Activated T-cell treated with anti-CD3 and anti-CD28 coated beads for 48 hours (primary cell): ENCODE measurements around the gene CSMD2.

Source experiments
- DNase-seq: peaks from one replicate; pipeline ENCODE4 v3.0.0-alpha.2; 2020; ENCODE audit warnings: low read depth

CSMD2 gene

GRCh38 chr1:33899746-33900145, 265.3 kb downstream of the CSMD2 start:
- DNase-seq, result no peak

DNA sequence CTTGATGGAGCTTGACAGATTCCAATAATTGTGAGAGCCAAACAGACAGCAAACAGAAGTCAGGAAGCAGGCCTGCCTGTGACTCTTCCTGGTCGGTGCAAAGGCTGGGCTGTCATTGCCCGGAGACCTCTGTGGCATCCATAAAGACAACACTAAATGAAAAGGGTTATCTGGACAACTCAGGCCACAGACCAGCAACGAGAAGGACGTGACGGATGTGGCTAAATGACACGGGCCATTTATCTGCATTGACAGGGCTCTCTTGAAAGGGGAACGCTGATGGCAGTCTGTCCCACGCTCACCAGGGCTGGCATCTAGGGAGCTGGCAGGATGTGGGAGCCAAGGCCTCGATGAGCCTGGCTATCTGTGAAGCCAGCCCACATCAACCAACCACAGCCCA, 266.1 kb downstream of the CSMD2 start:
- no peak for DNase-seq

- no peak for DNase-seq
These were observed 266.6 kb downstream of the CSMD2 start for GRCh38 chr1:33898406-33898805.

DNA sequence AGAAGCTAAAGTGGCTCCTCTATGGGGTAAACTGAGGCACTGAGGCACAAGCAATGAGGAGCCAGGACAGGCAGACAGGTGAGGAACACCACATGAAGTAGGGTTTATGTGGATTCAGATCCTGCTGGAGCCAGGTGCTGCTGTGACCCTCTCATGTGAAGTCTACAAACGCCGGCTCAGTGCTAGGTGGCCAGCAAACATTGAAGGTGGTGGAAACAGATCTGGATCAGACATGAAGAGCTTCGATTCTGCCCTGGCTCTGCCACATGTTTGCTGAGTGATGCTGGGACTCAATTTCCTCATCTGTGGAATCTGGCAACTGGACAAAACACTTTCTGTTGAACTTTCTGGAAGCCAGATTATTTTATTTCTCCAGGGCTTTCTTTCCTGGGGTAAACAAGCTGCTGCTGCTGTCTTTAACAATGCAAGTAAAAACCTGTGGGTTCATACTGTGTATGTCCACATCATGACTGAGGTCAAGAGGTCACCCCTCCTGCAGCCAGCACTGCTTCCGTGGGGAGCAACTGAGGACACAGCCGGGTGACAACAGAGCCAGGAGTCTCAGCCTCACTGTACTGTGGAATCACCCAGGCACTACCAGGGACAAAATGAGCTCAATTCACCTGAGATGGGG, 267.8 kb downstream of the CSMD2 start:
- no peak for DNase-seq

DNA sequence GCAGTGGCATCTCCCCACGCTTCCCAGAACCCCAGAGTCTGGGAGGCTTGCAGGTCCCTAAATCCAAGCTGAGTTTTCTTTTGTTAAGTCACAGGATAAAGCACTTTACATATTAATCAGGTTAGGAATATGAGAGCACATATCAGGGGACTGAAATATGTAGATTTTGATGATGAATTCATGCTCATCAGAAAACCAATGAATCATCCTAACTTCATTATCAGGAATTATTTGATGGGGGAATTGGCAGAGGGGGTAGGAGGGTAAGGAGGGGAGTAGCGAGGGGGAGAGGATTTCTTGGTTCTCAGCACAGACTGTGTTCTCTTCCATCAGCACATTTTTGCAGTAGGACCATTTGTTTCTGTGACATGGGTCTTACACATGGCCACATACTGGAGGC, 269.1 kb downstream of the CSMD2 start:
- no peak for DNase-seq

GRCh38 chr1:33895396-33895795, 269.6 kb downstream of the CSMD2 start:
- DNase-seq, result no peak

- no peak for DNase-seq
These were observed 271.7 kb downstream of the CSMD2 start for GRCh38 chr1:33893147-33893830.

GRCh38 chr1:33886496-33886895, 278.5 kb downstream of the CSMD2 start:
- no peak for DNase-seq

- DNase-seq, result no peak
These were observed 284.7 kb downstream of the CSMD2 start for GRCh38 chr1:33880305-33880704.

GRCh38 chr1:33878392-33878791, 286.6 kb downstream of the CSMD2 start:
- DNase-seq, result no peak

GRCh38 chr1:33876970-33877650, 287.9 kb downstream of the CSMD2 start:
- no peak for DNase-seq

GRCh38 chr1:33875862-33876261, 289.2 kb downstream of the CSMD2 start:
- no peak for DNase-seq

- no peak for DNase-seq
These were observed 290.4 kb downstream of the CSMD2 start for GRCh38 chr1:33874636-33875035.

DNA sequence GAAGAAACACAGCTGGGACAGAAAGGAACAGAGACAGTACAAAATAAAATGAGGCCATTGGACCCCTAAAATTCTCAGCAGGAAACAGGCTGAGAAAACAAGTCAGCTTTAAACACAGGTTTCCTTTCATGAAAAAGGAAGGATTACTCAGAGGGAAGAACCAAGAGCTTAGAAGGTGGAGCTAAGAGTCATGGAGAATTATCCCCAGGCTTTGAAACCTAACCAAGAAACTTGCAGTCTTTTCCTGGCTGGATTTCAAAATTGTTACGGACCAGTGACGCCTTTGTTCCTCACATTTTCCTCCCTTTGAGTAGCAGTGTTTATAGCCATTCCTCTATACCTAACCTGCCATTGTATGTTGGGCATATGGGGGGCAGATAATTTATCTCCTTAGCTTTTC, 292.3 kb downstream of the CSMD2 start:
- DNase-seq, result no peak

DNA sequence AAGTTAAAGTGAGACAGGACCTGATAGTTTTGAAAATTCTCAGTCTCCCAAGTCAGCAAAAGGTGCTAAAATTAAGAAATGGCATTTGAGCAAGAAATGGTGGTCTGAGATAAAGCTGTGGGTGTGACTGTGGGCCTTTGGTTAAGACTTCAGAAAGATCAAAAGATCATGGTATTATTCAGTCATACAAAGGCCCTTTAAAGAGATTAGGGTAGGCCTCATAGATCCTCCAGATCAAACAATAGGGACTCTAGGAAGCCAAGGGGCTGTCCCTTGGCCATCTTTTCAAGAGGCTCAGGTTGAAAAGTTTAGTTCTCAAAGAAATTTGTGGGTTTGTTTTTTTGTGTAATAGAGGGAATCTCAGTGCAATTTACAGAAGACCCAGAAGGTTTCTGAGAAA, 292.8 kb downstream of the CSMD2 start:
- no peak for DNase-seq

DNA sequence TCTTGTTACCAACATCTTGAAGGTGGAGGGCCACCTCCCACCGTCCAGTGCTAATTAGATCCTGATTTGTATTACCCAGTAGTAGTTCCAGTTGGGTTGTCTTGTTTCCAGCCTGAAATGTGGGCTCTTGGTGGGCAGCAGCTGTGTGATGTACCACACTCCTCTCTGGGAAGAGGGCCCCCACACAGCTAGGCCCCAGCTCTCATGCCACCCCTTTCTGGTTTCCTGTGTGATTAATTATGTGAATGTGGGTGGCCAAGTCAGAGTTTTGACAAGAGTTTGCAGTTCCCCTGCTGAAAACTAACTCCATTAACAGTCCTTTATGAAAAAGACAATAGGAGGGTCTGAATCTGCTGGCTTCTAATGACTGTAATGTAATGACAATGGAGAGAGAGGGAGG, 297.3 kb downstream of the CSMD2 start:
- DNase-seq, result peak; percentile 0

GRCh38 chr1:33866281-33866680, 298.7 kb downstream of the CSMD2 start:
- no peak for DNase-seq

GRCh38 chr1:33864460-33865389, 300.3 kb downstream of the CSMD2 start:
- DNase-seq, result no peak

- DNase-seq, result no peak
These were observed 301.3 kb downstream of the CSMD2 start, which contains the start of gene HMGB4 for GRCh38 chr1:33863779-33864178. Gene HMGB4, plus strand, starts transcription at chr1:33864079. Its CDS starts 113 bp downstream, at chr1:33864192.

DNA sequence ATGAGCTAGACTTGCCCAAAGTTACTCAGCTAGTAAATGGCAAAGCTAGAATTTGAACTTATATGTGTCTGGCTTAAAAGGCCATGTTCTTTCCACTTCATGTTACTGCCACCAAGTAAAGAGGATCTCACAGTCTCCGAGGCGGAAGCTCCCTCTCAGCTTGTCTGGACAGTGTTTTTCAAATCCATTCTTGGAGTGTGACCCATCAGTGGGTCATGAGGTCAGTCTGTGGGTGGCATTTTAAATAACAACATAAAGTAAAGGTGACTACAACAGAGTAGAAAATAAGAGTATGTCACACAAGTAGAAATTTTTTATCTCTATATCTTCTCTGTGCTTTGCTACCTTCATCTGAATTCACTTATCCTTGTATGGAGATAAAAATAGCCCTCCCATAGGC, 304.4 kb downstream of the CSMD2 start:
- DNase-seq, result no peak

DNA sequence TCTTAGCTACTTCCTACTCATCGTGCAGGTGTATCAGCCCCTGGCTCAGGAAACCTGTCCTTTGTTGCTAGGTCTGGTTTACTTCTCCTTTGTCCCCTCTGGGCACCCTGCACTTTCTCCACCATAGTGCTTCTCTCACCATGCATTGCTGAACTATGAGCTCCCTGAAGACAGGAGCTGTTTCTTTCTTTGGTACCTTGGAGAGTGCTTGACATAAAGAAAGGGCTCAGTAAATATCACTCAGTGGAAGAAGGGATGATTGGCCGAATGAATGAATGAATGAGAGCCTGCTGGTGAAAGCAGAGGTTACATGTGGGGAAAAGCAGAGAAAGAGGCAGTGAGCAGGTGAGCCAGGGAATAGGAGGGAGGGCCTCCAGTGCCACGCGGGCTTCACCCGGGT, 310.9 kb downstream of the CSMD2 start:
- no peak for DNase-seq

GRCh38 chr1:33853431-33853830, 311.6 kb downstream of the CSMD2 start:
- DNase-seq, result no peak
